Astrocyte of the cerebellum (primary cell): ENCODE data around the gene GPD2.

Source experiments
- DNase-seq: peaks from one replicate; pipeline ENCODE4 v3.0.0-alpha.2; 2011; ENCODE audit warnings: low read depth
- H3K4me3 ChIP-seq: 2 replicates; pipeline ENCODE4 v1.5.1; 2011; ENCODE audit warnings: mild to moderate bottlenecking, low read depth, low read length, moderate library complexity
- in situ Hi-C: cut with HindIII; loops from 2 replicates; pipeline ENCODE4 v1.10.0; 2017; ENCODE audit warnings: low sequenced_read_pairs
- TF ChIP-seq, protein P1 (sequence below): IDR thresholded peaks from 2 replicates; pipeline ENCODE4 v1.5.1; 2012; ENCODE audit warnings: low read length, low read depth, moderate library complexity, mild to moderate bottlenecking; ENCODE audit errors: missing control alignments

The GPD2 gene

DNA sequence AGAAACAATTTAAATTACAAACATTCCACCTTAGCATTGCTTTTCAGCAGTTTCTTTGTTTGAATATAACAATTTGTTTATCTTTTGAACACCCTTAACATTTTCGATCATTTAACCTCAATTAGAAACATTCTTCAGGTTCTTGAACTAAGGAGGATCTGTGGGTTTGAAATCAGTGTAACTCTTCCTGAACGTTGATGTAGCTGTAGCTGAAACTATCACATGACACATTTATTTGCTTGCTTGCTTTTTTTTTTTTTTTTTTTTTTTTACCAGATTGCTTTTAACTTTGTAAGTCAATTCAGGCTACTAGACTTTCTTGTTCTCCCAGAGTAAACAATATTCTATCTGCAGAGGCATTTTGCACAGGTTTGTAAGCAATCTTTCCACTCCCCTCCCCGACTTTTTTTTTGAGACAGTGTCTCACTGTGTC, 47.6 kb downstream of the GPD2 start:
- in situ Hi-C loops, result no loop called here
- no peak overlapping the region for H3K4me3 ChIP-seq
- TF ChIP-seq, protein P1, sequence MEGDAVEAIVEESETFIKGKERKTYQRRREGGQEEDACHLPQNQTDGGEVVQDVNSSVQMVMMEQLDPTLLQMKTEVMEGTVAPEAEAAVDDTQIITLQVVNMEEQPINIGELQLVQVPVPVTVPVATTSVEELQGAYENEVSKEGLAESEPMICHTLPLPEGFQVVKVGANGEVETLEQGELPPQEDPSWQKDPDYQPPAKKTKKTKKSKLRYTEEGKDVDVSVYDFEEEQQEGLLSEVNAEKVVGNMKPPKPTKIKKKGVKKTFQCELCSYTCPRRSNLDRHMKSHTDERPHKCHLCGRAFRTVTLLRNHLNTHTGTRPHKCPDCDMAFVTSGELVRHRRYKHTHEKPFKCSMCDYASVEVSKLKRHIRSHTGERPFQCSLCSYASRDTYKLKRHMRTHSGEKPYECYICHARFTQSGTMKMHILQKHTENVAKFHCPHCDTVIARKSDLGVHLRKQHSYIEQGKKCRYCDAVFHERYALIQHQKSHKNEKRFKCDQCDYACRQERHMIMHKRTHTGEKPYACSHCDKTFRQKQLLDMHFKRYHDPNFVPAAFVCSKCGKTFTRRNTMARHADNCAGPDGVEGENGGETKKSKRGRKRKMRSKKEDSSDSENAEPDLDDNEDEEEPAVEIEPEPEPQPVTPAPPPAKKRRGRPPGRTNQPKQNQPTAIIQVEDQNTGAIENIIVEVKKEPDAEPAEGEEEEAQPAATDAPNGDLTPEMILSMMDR, result no peak
- no peak for DNase-seq

DNA sequence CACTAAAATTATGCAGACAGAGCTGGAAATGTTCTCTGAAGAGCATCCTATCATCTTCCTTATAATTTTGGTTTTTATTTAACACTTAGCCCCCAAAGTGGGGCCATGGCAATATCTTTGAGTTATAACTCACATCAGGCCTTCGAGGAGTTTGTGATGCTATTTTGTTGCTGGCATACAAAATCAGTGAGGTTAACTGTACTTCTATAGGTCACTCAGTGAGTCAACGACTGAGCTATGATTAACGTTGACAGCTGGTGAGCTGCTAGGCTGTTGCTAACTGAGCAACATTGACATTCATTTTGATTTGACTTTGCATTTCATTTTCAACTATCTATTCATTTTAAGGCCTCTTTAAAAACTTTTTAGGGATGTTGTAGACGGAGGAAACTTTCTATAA, 50.0 kb downstream of the GPD2 start:
- no peak for DNase-seq
- in situ Hi-C loops, result loop anchor here (5.0 kb wide), 1 partner anchor 44 kb away; no protein-coding TSS in a partner anchor
- TF ChIP-seq, protein P1, result no peak
- H3K4me3 ChIP-seq, result no peak overlapping the region

DNA sequence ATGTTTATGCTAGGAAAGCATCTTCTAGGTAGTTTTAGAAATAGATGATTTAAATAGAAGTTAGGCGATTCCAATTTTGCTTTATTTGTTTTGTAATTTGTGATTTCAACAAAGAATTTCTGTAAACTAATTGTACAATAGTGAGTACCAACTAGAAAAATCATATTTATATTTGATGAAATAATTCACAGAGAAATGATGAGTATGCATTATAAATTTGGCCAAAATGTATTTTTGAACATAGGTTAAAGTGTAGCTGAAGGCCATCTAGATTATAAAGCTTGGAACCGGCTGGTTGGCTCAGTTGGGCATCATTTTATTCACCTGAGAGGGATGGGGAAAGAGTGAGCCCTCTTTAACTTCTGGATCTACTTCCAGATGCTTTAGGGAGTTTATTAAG, 50.4 kb downstream of the GPD2 start:
- DNase-seq, result no peak
- H3K4me3 ChIP-seq, result no peak overlapping the region
- in situ Hi-C loops, result loop anchor here (5.0 kb wide), 1 partner anchor 44 kb away; no protein-coding TSS in a partner anchor
- TF ChIP-seq, protein P1, result no peak

DNA sequence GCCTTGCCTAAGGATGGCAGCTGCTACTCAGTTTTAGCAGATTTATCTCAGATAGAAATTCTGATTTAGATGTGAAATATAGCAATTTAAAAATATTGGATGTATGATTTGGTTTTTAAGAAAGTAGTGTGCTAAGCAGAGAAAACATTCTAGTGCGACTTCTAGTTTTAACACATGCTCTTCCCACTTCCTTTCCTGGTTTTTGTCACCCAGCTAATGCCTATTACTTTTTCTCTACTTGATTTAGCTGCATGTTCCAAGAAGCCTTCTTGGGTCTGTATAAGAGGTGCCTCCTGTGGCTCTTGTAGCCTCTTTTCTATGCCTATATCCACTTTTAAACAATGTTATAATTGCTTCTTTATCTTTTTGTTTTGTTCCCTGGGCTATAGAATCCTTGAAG, 53.0 kb downstream of the GPD2 start:
- H3K4me3 ChIP-seq, result no peak overlapping the region
- DNase-seq, result no peak
- TF ChIP-seq, protein P1, result no peak
- in situ Hi-C loops, result loop anchor here (5.0 kb wide), 1 partner anchor 47 kb away; no protein-coding TSS in a partner anchor

DNA sequence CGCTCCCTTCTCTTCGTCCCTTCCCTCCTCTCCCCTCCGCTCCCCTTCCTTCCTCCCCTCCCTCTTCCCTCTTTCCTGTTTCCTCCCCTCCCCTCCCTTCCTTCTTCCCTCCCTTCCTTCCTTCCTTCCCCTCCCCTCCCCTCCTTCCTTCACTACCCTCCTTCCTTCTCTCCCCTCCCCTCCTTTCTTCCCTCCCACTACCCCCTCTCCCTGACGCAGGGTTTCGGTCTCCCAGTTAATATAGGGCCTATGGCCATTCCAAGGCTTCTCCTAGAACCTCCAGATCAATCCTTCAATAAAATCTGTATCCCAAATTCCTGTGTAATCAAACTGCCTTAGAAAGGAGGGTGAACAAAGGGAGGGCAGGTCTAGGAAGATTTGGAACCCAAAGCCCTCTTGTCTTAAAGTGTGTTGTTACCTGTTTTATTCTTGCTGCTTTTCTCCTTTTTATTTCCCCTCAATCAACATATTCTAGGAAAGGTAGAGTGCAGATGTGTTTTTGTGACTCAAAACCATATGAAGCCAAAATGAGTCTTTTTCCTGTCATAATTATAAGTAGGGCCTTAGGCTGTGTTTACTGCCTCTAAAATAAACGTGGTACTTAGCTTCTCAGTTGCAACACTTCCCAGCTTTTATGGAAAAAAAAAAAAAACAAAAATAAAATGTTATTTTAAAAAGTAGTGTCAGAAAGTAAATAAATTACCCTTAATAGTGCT, 53.7 kb downstream of the GPD2 start:
- DNase-seq, result no peak
- in situ Hi-C loops, result loop anchor here (5.0 kb wide), 1 partner anchor 48 kb away; no protein-coding TSS in a partner anchor

DNA sequence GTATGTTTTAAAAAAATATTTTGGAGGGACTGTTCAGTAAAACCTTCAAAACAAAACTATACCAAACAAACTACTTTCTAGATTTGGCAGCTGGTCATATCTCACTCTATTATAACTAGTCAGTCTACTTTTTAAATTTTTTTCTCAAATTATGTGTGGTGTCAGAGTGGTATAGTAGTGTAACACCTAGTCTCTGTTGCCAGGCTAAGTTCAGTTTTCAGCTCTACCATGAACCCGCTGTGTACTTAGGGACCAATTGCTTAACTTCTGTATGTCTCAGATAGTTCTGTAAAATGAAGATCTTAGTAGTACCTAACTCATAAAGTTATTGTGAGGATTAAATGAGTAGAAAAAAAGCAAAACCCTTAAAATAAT, 54.3 kb downstream of the GPD2 start:
- DNase-seq, result no peak
- TF ChIP-seq, protein P1, result no peak
- in situ Hi-C loops, result no loop called here
- no peak overlapping the region for H3K4me3 ChIP-seq

More for the DNA sequence above, 53.7 kb downstream of the GPD2 start:
- H3K4me3 ChIP-seq, result no peak overlapping the region
- TF ChIP-seq, protein P1, result no peak

DNA sequence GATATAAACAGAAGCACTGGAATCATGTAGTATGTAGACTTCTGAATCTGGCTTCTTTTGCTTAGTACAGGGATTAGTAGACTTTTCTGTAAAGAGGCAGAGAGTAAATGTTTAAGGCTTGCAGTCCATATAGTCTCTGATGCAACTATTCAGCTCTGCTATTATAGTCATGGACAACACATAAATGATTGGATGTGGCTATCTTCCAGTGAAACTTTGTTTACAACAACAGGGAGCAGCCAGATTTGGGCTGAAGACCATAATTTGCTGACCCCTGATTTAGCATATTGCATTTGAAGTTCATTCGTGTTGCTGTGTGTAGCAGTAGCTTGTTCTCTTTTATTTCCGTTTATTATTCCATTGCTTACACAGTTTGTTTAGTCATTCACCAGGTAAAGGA, 55.0 kb downstream of the GPD2 start:
- TF ChIP-seq, protein P1, result no peak
- in situ Hi-C loops, result no loop called here
- H3K4me3 ChIP-seq, result no peak overlapping the region
- no peak for DNase-seq
